Activated CD8-positive, alpha-beta memory T cell treated with anti-CD3 and anti-CD28 coated beads for 1 hour (primary cell): ENCODE results near the gene TEX53.

ENCODE experiments used
- DNase-seq, 2 donors: peaks; one replicate each; pipeline ENCODE4 v3.0.0-alpha.2; 2020; ENCODE audit warnings: low read depth in 1 of 2; ENCODE audit errors: extremely low read depth in 1 of 2

The TEX53 gene

GRCh38 chr9:114607671-114608524 is 49.7 kb downstream of the TEX53 start:
- no peak for DNase-seq

- DNase-seq = no peak
Observed at GRCh38 chr9:114606597-114607207, 50.9 kb downstream of the TEX53 start.
